GM12872 (cell line): ENCODE measurements around the gene MYPN.

Experiments
- TF ChIP-seq, protein P1 (sequence below): IDR thresholded peaks from 3 replicates; pipeline ENCODE4 v1.5.1; 2011; ENCODE audit warnings: low read depth, mild to moderate bottlenecking, low read length, moderate library complexity; ENCODE audit not compliant: insufficient read depth

Gene MYPN

DNA sequence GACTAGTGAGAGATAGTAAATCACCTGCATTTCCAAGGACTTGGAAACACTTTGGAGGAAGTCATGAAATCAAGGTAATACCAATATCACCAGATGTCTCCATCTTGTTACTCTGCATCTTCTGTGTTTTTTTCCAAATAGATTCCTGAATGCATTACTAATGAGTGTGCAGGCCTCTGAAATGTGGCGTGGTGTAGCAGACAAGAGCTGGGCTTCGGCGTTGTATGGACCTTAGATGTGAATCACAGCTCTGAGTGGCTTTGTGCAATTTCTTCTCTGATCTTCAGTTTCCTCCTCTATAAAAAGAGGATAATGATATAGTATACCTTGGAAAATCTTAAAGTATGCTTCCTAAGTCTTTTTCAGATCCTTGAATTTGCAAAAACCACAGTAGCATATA is 9.6 kb upstream of the MYPN start:
- TF ChIP-seq, protein P1, sequence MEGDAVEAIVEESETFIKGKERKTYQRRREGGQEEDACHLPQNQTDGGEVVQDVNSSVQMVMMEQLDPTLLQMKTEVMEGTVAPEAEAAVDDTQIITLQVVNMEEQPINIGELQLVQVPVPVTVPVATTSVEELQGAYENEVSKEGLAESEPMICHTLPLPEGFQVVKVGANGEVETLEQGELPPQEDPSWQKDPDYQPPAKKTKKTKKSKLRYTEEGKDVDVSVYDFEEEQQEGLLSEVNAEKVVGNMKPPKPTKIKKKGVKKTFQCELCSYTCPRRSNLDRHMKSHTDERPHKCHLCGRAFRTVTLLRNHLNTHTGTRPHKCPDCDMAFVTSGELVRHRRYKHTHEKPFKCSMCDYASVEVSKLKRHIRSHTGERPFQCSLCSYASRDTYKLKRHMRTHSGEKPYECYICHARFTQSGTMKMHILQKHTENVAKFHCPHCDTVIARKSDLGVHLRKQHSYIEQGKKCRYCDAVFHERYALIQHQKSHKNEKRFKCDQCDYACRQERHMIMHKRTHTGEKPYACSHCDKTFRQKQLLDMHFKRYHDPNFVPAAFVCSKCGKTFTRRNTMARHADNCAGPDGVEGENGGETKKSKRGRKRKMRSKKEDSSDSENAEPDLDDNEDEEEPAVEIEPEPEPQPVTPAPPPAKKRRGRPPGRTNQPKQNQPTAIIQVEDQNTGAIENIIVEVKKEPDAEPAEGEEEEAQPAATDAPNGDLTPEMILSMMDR = no peak

DNA sequence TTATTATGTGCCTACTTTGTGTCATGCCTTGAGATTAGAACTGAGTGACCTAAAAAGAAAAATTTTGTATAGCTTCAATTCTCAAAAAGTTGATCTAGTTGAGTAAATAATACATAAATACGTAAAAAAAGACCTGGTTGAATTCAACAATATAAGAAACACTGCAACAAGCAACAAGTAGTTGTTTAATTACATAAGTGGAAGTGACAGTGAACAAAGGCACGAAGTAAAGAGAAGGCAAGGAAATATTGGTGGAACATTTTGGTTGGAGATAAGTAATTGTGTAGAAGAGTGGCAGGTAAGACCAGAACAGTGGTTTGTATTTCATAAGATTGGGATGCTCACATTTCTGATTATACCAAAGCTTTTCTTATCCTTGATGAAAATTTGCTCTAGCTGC is 8.2 kb upstream of the MYPN start:
- TF ChIP-seq, protein P1 = no peak

DNA sequence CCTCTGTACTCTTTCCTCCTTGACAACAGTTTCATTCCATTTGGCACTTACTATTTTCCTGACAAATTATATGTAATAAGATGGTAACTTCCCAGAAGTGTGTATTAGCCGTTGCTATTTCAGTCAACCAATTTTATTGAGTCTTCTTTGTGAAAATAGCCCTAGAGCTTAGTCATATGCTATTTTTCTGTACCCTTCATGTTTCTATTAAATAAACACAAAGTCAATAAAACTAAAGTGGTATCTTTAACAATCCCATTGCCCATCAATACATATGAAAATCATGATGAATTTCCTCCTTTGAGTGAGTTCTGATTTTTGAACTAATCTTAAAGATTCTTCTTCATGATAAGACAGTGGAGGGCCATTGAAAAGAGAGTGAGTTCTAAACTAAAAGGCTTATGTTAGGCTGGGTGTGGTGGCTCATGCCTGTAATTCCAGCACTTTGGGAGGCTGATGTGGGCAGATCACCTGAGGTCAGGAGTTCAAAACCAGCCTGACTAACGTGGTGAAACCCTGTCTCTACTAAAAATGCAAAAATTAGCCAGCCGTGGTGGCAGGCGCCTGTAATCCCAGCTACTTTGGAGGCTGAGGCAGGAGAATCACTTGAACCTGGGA is 5.9 kb upstream of the MYPN start:
- TF ChIP-seq, protein P1 = no peak

DNA sequence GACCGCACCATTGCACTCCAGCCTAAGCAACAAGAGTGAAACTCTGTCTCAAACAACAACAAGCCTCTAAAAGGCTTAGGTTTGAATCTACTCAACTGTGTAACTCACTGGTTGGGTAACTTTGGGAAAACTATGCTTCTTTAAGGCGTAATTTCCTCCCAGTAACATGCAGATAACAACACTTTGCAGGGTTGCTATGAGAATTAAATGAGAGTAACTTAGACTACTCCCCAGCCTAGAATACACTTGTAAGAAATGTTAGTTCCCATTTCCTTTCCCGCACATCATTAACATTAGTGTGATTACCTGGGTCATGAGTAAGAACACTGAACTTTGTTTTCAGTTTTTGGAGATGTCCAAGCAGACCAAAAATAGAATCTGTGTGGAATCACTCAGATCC is 5.4 kb upstream of the MYPN start:
- TF ChIP-seq, protein P1 = no peak

DNA sequence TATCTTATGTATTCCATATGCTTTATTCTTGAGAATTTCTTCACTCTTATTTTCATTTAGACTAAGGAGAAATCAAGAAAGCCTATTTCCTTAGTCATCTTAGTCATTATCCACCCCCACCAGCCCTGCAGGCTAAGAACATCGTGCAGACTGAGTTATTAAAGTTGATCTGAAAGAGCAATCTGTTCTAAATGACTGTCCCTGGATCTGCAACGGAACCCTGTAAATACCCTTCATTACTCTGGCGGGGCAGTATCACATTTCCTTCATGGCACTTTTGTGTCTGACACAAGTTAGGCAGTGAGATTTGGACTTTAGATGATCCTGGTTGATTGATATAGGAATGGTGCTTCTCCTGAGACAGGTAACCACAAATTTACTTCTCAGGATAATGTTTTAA is 3.5 kb upstream of the MYPN start:
- TF ChIP-seq, protein P1 = no peak

DNA sequence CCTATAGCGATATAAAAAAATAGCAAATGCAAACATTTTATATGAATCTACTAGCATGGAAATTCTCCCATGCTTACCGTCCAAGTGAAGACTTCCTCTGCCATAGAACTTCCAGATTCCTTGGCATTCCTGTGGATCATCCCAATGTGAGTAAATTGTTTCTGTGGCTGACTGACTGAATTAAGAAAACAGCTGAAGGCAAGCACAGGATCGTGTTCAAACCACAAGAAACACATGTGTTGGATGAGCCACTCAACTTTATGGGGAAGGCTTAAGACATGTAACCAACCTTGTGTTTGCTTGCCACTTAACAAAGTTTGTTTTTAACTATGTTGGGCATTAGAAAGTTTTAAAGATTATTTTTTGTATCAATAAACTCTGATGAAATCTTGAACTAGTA is 2.6 kb upstream of the MYPN start:
- TF ChIP-seq, protein P1 = no peak

DNA sequence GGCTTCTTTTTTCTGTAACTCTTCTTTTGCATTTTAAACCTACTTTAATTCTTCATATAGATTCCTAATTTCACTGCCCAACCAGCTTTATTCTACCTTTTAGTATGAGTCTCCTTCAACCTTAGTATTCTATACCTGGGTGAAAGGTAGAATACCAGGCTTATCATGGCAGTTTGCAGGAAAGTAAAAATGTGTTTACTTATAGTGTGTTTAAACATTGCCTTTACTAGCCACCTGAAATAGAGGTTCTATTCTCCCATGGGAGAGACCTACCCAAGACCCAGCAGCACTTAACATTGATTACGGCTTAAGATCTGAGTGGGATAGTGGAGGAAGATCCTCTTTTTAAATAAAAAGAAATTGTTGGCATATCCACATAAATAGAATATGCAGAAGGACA is 1.6 kb upstream of the MYPN start:
- TF ChIP-seq, protein P1 = no peak

DNA sequence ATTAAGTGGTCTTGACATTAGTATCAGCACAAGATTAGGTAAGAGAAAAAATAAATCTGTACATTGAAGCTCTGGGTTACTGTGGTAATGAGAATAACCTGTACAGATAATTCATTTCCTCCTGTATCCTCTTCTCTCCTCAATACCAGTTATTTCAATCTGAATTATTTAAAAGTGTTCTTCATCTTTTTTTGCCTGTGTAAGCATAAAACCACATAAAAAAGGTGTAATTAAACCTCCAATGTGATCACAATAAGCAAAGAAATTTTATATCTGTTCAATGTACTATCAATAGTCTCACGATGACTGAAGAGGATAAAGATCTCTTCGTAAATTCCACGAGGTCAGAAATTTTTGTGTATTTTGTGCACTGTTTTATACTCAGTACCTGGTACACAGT is 1.2 kb upstream of the MYPN start:
- TF ChIP-seq, protein P1 = no peak
